Measurements from ENCODE around the gene USP43.

DNA sequence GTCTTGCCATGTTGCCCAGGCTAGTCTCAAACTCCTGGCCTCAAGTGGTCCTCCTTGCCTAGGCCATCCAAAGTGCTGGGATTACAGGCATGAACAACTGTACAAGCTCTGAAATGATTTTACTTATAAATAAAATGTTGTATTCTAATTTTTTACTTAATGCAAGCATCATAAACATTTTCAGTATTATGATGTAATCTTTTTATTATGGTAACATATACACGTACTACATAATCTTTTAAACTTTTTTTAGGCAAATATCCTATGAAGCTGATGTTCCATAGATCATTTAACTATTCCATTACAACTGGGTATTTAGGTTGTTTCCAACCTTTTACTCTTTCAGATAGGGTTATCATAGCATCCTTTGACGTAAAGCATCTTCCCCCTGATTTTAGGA is 33.8 kb upstream of the USP43 start:
- no peak for TF ChIP-seq POLR2A (IDR thresholded peaks at IDR 0.05)
- TF ChIP-seq, protein P1, sequence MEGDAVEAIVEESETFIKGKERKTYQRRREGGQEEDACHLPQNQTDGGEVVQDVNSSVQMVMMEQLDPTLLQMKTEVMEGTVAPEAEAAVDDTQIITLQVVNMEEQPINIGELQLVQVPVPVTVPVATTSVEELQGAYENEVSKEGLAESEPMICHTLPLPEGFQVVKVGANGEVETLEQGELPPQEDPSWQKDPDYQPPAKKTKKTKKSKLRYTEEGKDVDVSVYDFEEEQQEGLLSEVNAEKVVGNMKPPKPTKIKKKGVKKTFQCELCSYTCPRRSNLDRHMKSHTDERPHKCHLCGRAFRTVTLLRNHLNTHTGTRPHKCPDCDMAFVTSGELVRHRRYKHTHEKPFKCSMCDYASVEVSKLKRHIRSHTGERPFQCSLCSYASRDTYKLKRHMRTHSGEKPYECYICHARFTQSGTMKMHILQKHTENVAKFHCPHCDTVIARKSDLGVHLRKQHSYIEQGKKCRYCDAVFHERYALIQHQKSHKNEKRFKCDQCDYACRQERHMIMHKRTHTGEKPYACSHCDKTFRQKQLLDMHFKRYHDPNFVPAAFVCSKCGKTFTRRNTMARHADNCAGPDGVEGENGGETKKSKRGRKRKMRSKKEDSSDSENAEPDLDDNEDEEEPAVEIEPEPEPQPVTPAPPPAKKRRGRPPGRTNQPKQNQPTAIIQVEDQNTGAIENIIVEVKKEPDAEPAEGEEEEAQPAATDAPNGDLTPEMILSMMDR (IDR thresholded peaks at IDR 0.05 in 4 of 5, conservative IDR thresholded peaks at IDR 0.05 in 1 of 5) = no peak
